Measurements from ENCODE around the gene EFCC1. TPM values are rescaled to one million over a fixed set of nuclear protein-coding genes. Genes with fewer than 3 reads are reported as not detected.

Gene EFCC1
- total and polyA plus RNA-seq, 7 donors: 0.46 to 15.0 (median 4.6) TPM

DNA sequence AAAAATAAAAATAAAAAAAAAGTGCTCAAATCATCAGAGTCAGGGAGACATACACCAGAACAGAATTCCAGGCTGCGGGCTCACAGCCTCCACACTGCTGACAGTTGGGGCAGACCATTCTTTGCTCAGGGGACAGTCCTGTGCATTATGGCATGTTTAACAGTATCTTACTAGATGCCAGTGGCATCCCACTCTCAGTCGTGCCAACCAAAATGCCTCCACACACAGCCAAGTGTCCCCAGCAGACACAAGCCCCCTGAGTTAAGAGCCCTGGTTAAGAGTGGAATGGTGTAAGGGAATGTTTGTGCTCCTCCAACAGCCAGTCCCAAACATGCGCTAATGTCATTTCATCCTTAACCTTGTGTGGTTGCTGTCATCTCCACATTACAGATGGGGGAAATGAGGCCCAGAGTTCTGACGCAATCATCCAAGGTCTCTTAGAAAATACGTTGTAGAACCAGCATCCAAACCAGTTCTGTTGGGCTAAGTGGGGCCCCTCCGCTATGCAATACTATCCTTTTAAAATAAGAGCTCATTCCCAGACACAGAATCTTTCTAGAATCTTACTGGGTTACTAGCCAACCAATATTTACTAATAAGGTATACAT is 33.3 kb upstream of the EFCC1 start:
- Histone ChIP-seq H3K27ac (no peak overlapping the region), H3K9me3 (no peaks in the 10 kb centered on the region), H3K36me3 (no peaks in the 10 kb centered on the region), H3K27me3 (no peaks in the 10 kb centered on the region), H3K4me3 (no peak overlapping the region), H3K4me1 (peaks cover 0 to 21% (median 9%) of the 10 kb centered on the region in 4 donors)
- no peak for DNase-seq
- TF ChIP-seq POLR2A (IDR thresholded peaks at IDR 0.05) (no peak), POLR2AphosphoS5 (IDR thresholded peaks at IDR 0.05) (no peak), CTCF (IDR thresholded peaks at IDR 0.05) (no peak), EP300 (IDR thresholded peaks at IDR 0.05) (no peak)
- WGBS, 2 donors: 84 to 88% methylated on average over 6 of the region's 6 CpGs
- intact Hi-C loops (cut with DNase I): no loop called here

GRCh38 chr3:128969993-128970739 is 30.9 kb upstream of the EFCC1 start:
- Histone ChIP-seq H3K27me3 (no peaks in the 10 kb centered on the region), H3K9me3 (no peaks in the 10 kb centered on the region), H3K4me1 (peaks cover 0 to 25% (median 9%) of the 10 kb centered on the region in 4 donors), H3K36me3 (no peaks in the 10 kb centered on the region), H3K4me3 (no peak overlapping the region), H3K27ac (no peak overlapping the region)
- DNase-seq: no peak
- WGBS, 2 donors: 8 to 17% methylated on average over 12 of the region's 12 CpGs
- no peak for TF ChIP-seq POLR2A (IDR thresholded peaks at IDR 0.05)
- TF ChIP-seq POLR2AphosphoS5 (IDR thresholded peaks at IDR 0.05): no peak
- TF ChIP-seq CTCF (IDR thresholded peaks at IDR 0.05): peak; percentile 68 to 90 (median 78)
- TF ChIP-seq EP300 (IDR thresholded peaks at IDR 0.05): no peak
- intact Hi-C loops (cut with DNase I): loop anchor here (2.0 to 5.0 kb wide), 2 partner anchors 117 to 277 kb away; partner anchors contain the start of gene COPG1

DNA sequence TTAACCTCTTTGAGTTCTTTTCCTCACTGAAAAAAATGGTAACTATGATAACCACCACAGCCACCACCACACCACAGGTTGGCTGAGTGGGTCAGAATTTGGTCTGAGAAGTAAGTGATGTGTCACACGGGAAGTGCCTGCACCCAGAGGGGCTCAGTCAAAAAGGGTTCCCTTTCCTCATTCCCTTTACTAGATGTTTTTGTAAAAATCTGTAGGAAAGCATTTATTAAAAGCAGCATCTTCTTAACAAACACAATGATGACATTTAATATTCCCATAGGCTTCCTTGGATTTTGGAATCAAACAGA is 30.4 kb upstream of the EFCC1 start:
- Histone ChIP-seq H3K36me3 (no peaks in the 10 kb centered on the region), H3K27ac (peak overlapping the region in 2 of 4 donors; percentile 37 to 38), H3K27me3 (no peaks in the 10 kb centered on the region), H3K4me3 (no peak overlapping the region), H3K9me3 (no peaks in the 10 kb centered on the region), H3K4me1 (peaks cover 0 to 25% (median 9%) of the 10 kb centered on the region in 4 donors)
- TF ChIP-seq CTCF (IDR thresholded peaks at IDR 0.05) (no peak), POLR2AphosphoS5 (IDR thresholded peaks at IDR 0.05) (no peak), POLR2A (IDR thresholded peaks at IDR 0.05) (no peak), EP300 (IDR thresholded peaks at IDR 0.05) (no peak)
- no peak for DNase-seq
- 62 to 64% methylated on average over 1 of the region's 1 CpG for WGBS, 2 donors
- intact Hi-C loops (cut with DNase I): loop anchor here (2.0 to 5.0 kb wide), 2 partner anchors 116 to 277 kb away; partner anchors contain the start of gene COPG1

GRCh38 chr3:128971421-128972100 is 29.5 kb upstream of the EFCC1 start:
- WGBS, 2 donors: 62 to 76% methylated on average over 6 of the region's 6 CpGs
- peaks cover 0 to 25% (median 9%) of the 10 kb centered on the region in 4 donors for H3K4me1 ChIP-seq
- H3K27ac ChIP-seq: peak overlapping the region in 3 of 4 donors; percentile 37 to 46 (median 38)
- TF ChIP-seq POLR2A (IDR thresholded peaks at IDR 0.05): no peak
- TF ChIP-seq POLR2AphosphoS5 (IDR thresholded peaks at IDR 0.05): peak in 1 of 4 donors; percentile 48
- peak in 1 of 4 donors; percentile 2 for TF ChIP-seq EP300 (IDR thresholded peaks at IDR 0.05)
- TF ChIP-seq CTCF (IDR thresholded peaks at IDR 0.05): no peak
- DNase-seq: no peak
- no peak overlapping the region for H3K4me3 ChIP-seq
- intact Hi-C loops (cut with DNase I): loop anchor here (2.0 to 5.0 kb wide), 2 partner anchors 115 to 276 kb away; partner anchors contain the start of gene COPG1
- no peaks in the 10 kb centered on the region for H3K27me3 ChIP-seq
- no peaks in the 10 kb centered on the region for H3K36me3 ChIP-seq
- H3K9me3 ChIP-seq: no peaks in the 10 kb centered on the region

Data from sigmoid colon (tissue), 7 donors.